ENCODE data around the gene ARHGAP22.

ARHGAP22 gene

GRCh38 chr10:48511875-48512231 lies 93.0 kb downstream of the ARHGAP22 start:
- no peak for DNase-seq (ENCODE audit: low read depth)

DNA sequence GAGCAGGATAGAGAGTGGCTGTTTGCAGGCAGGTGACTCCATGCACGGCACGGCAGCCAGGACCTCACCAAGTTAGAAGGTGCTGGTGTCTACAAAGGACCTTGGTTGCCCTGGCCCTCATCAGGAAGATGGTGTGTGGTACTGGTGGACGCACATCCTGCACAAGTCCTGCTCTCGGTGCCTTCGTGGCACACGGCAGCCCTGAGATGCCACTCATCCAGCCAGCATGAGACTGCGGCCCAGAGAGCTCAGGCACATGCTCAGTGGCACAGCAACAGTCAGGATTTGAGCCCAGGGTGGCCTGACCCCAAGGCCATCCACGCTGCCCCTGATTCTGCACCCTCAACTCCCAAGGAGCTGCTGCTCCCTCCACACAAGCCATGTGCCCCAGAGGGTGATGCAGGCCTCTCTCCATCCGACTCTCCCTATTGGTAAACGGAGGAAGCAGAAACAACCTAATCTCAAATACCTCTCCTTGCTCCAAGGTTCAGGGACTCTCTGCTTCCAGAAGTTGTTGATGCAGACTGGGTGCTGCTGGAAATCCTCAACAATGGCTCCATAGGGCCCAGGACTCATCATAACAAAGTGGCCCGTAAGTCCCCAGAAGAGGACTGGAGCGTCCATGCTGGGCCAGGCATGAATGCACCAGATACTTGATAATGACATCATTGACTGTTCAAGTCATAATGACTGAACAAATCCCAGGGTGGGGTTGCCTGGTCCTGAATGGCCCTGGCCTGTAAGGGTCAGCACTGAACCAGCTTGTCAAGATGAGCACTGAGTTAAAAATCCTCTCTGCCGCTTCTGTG lies 93.6 kb downstream of the ARHGAP22 start:
- no peak for DNase-seq (ENCODE audit: low read depth)

GRCh38 chr10:48509974-48510692 lies 94.7 kb downstream of the ARHGAP22 start:
- no peak for DNase-seq (ENCODE audit: low read depth)

DNA sequence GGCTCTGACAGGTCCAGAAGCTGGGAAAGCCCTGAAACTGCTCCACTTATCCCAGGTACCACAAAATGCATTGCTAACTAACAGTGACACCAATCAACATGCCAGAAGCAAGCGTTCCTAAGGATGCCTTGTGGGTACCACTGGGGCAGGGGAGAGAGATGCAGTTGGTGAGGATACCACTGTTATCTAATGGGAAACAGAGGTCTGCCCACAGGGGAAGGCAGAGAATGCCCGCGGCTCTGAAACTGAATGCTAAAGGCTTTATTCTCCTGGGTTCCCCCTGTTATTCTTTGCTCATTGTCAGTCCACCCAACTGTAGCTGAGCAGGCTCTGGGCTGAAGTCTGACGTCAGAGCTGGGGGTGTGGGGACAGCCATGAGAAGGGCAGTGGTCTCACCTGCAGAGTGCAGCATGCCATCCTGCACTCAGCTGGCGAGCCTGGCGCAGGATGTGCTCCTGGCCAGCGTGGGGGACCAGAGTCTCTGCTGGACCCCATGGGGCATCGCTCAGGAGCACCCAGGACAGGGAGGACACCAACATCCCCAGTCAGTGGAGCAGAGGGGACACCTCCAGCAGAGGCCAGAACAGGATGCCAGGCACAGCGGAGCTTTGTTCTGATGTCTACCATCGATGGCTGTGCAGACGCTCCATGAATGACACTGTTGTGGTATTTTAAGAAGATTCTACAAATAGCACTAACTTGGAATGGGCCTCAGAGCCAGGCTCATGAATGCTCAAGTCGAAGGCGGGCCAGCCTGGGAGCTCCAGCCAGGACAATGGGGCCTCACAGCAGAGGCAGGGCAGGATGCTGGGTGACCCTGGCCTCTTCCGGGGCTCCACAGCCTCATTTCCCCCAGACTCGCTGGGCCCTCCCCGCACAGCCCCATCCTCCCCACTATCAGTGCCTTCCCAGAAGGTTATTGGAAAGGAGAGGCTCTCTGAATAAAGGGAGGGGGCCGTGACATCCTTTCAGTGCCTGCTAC lies 95.8 kb downstream of the ARHGAP22 start:
- DNase-seq (ENCODE audit: low read depth) = no peak

- DNase-seq (ENCODE audit: low read depth) = no peak
These were observed 96.7 kb downstream of the ARHGAP22 start for GRCh38 chr10:48507933-48508790.

DNA sequence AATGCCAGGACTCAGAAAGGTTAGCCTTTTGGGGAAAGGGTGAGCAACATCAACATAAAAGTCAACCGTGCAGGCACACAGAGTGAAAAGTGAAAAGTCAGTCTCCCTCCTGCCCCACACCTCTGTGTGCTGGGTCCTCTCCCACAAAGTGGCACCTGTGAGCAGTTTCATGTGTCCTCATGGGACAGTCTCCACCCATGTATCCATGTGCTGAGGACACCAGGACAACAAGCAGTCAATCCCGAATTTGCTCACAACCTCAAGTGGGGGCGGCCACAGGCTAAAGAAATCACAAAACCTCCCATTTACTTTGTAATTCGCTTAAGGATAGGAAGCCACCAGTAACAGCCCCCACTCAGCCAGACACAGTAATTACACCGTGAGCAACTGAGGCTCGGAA lies 97.4 kb downstream of the ARHGAP22 start:
- DNase-seq (ENCODE audit: low read depth) = no peak

GRCh38 chr10:48506147-48506917 lies 98.5 kb downstream of the ARHGAP22 start:
- peak; percentile 53 for DNase-seq (ENCODE audit: low read depth)

DNA sequence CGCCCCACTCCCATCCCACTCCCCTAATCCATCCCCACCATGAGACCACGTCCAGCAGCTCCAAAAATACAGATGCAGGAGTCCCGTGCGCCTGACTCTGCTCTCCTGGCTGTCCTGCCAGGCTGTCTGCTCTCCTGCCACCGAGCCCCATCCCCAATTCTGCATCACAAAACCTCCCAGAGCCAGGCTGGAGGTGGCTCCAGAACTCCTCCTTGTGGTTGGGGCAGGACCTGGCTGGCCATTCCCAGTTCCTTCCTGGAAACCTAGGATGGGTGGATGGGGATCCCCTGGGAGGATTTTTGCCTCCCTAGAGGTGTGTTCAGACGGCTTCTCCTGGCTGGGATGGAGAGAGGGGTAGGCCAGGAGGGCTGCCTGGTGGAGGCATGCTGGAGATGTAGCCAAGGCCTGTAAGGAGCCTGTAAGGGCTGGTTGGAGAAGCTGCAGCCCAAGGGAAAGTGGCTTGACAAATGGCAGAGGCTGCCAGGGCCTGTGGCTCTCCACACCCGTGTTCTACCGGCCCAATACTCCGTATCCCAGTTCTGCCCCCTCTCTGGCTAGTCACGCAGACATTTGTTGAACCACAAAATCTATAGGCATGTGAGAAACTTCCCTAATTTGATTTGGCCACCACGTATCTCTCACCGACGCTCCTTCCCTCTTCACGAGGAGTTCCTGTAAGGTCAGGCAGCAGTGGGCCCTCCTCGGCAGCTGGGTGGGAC lies 99.3 kb downstream of the ARHGAP22 start:
- no peak for DNase-seq (ENCODE audit: low read depth)

DNA sequence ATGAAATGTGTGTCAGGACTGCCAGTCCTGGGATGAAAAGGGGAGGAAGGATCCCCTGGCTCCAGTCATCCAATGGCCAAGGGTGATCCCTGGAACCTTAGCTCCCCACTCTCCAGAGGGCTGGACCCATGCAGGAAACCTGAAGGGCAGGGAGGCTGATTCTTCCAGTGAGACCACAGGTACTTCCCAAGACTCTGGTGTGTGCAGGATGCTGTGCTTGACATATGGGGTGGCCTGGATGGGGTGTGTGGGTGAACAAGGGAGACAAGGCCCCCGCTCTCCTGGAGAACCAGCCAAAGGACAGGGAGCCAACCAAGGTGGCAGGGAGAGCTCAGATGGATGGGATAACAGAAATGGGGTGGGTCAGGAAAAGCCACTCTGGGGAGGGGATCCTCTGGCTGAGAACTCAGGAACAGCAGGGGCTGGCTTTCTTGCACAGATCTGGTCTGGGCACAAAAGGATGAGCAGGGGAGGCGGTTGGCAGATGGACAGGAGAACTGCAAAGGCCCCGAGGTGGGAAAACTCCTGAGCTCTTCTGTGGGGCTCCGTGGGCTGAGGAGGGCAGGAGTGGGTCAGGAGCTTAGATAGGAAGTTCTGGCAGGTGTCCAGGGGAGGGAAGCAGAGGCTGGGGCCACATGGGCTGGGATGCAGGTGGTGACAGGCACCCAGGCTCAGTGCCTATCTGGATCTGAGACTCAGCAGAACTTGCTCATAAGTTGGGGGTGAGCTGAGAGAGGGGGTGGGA lies 100.6 kb downstream of the ARHGAP22 start:
- no peak for DNase-seq (ENCODE audit: low read depth)

GRCh38 chr10:48503293-48503911 lies 101.5 kb downstream of the ARHGAP22 start:
- DNase-seq (ENCODE audit: low read depth) = no peak

DNA sequence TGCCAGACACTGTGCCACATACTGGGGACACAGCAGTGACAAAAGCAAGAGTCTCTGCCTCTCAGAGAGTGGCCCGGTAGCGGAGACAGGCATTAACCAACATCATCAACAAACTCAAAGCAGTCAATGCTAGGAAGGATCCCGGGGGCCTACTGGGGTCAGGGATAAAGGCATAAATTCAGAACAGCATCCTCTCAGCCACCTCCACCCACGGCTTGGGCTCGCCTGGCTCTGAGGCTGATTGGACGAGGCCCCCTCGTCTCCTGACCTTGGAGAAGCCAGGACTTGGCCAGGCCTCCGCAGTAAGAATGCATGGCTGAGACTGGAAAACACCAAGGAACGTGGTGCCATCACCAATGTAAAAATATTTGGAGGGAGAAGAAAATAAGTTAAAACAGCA lies 102.1 kb downstream of the ARHGAP22 start:
- DNase-seq (ENCODE audit: low read depth) = no peak

- no peak for DNase-seq (ENCODE audit: low read depth)
These were observed 102.8 kb downstream of the ARHGAP22 start for GRCh38 chr10:48501787-48502771.

- DNase-seq (ENCODE audit: low read depth) = no peak
These were observed 103.6 kb downstream of the ARHGAP22 start for GRCh38 chr10:48501226-48501625.

GRCh38 chr10:48500771-48501170 lies 104.1 kb downstream of the ARHGAP22 start:
- DNase-seq (ENCODE audit: low read depth) = no peak

DNA sequence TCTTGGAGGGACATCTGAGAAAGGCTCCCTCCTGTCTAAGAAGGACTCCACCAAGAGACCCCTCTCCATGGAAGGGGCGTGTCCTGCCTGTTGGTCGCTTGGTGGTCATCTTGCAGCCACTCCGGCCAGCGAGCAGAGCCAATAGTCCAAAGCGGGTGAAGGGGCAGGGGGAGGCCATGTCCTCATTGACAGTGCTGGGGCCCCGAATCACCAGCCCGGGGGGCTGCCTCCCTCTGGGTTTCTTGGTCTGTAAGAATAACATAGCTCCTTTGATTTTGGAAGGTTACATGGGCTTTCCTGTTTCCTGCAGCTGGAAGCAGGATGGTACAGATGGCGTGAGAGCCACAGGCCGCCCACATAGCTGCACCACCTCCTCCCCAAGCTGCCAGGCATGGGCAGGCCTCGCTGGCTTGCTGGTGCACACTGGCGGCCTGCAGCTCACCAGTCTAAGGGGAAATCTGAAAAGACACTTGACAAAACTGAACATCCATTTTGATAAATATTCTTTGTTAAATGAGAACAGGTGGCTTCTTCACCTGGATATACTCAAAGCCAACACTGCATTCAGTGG lies 105.8 kb downstream of the ARHGAP22 start:
- DNase-seq (ENCODE audit: low read depth) = no peak

- no peak for DNase-seq (ENCODE audit: low read depth)
These were observed 106.8 kb downstream of the ARHGAP22 start for GRCh38 chr10:48497780-48498770.

Data from amniotic epithelial cell (primary cell).